T follicular helper cell (primary cell): ENCODE results near the gene SLC22A3.

ENCODE experiments used
- DNase-seq: peaks from one replicate; pipeline ENCODE4 v3.0.0-alpha.2; 2020; ENCODE audit warnings: low read depth

The SLC22A3 gene

GRCh38 chr6:160417146-160417545, 69.0 kb downstream of the SLC22A3 start:
- DNase-seq, result no peak

- DNase-seq, result no peak
Observed at GRCh38 chr6:160417550-160417949, 69.4 kb downstream of the SLC22A3 start.

- DNase-seq, result no peak
Observed at GRCh38 chr6:160418370-160418769, 70.2 kb downstream of the SLC22A3 start.

GRCh38 chr6:160419488-160419887, 71.3 kb downstream of the SLC22A3 start:
- DNase-seq, result no peak

- no peak for DNase-seq
Observed at GRCh38 chr6:160420253-160420968, 72.2 kb downstream of the SLC22A3 start.

- DNase-seq, result no peak
Observed at GRCh38 chr6:160420969-160421556, 72.9 kb downstream of the SLC22A3 start.

- DNase-seq, result no peak
Observed at GRCh38 chr6:160421854-160422253, 73.7 kb downstream of the SLC22A3 start.

- DNase-seq, result no peak
Observed at GRCh38 chr6:160424256-160424655, 76.1 kb downstream of the SLC22A3 start.

GRCh38 chr6:160426136-160426535, 78.0 kb downstream of the SLC22A3 start:
- no peak for DNase-seq

GRCh38 chr6:160427312-160428068, 79.3 kb downstream of the SLC22A3 start:
- DNase-seq, result no peak

- DNase-seq, result no peak
Observed at GRCh38 chr6:160428069-160428430, 79.9 kb downstream of the SLC22A3 start.

- DNase-seq, result no peak
Observed at GRCh38 chr6:160428818-160429619, 80.8 kb downstream of the SLC22A3 start.

- no peak for DNase-seq
Observed at GRCh38 chr6:160429620-160429895, 81.4 kb downstream of the SLC22A3 start.

- no peak for DNase-seq
Observed at GRCh38 chr6:160430203-160430602, 82.0 kb downstream of the SLC22A3 start.

- no peak for DNase-seq
Observed at GRCh38 chr6:160430751-160431150, 82.6 kb downstream of the SLC22A3 start.

- no peak for DNase-seq
Observed at GRCh38 chr6:160431226-160431625, 83.0 kb downstream of the SLC22A3 start.

- DNase-seq, result no peak
Observed at GRCh38 chr6:160431791-160432404, 83.7 kb downstream of the SLC22A3 start.

GRCh38 chr6:160435935-160436334, 87.8 kb downstream of the SLC22A3 start:
- no peak for DNase-seq

- no peak for DNase-seq
Observed at GRCh38 chr6:160437154-160437553, 89.0 kb downstream of the SLC22A3 start.

- no peak for DNase-seq
Observed at GRCh38 chr6:160437775-160438174, 89.6 kb downstream of the SLC22A3 start.

- no peak for DNase-seq
Observed at GRCh38 chr6:160438481-160438880, 90.3 kb downstream of the SLC22A3 start.

- DNase-seq, result no peak
Observed at GRCh38 chr6:160439751-160440150, 91.6 kb downstream of the SLC22A3 start.
